PC-3 (cell line): ENCODE data around the gene SH3BGRL3. TPM values are rescaled to one million over a fixed set of nuclear protein-coding genes. Genes with fewer than 3 reads are reported as not detected.

Source experiments
- ATAC-seq: fragments of 200-7000 bp; cut with Tn5 transposase; 2 replicates; pipeline ENCODE4 v1.9.1; 2020; ENCODE audit warnings: mild to moderate bottlenecking, moderate library complexity
- BruUV-seq: library from RNA; stranded (reverse); fragments of 400-500 nt; replicated peaks from 2 replicates; lab custom pipeline; 2021; lab: Mats Ljungman, UMichigan
- CTCF ChIA-PET: fragments of 300-600 bp; sonication (Branson Sonifier 250); formaldehyde crosslinking; loops from one replicate; lab custom pipeline; 2022; ENCODE audit warnings: antibody characterized with exemption; lab: Charles Lee
- POLR2A ChIA-PET: fragments of 300-600 bp; sonication (Branson Sonifier 250); formaldehyde crosslinking; loops from one replicate; lab custom pipeline; 2022; ENCODE audit warnings: antibody characterized with exemption; ENCODE audit not compliant: unreplicated experiment; lab: Charles Lee
- DNase-seq: peaks from one replicate; pipeline ENCODE4 v3.0.0-alpha.2; 2015
- H2AFZ ChIP-seq: fragments of 300-600 bp; sonication (generic); 2 replicates; pipeline ENCODE4 v1.6.0; 2016; ENCODE audit warnings: antibody characterized with exemption, low read length
- H3F3A ChIP-seq: fragments of 300-600 bp; sonication (generic); one replicate; pipeline ENCODE4 v1.6.0; 2017; ENCODE audit warnings: antibody characterized with exemption, low read length, control low read depth, mild to moderate bottlenecking; ENCODE audit not compliant: unreplicated experiment
- H3K27ac ChIP-seq: fragments of 300-600 bp; sonication (generic); 2 replicates; pipeline ENCODE4 v1.5.1; 2016; ENCODE audit warnings: mild to moderate bottlenecking, low read length
- H3K27me3 ChIP-seq: fragments of 300-600 bp; sonication (generic); 2 replicates; pipeline ENCODE4 v1.6.1; 2016; ENCODE audit warnings: low read length, mixed read lengths
- H3K36me3 ChIP-seq: fragments of 300-600 bp; sonication (generic); 2 replicates; pipeline ENCODE4 v1.6.1; 2016; ENCODE audit warnings: low read depth, mixed run types, low read length, mixed read lengths
- H3K4me1 ChIP-seq: fragments of 300-600 bp; sonication (generic); 2 replicates; pipeline ENCODE4 v1.5.1; 2016; ENCODE audit warnings: low read length; ENCODE audit not compliant: insufficient read depth
- H3K4me2 ChIP-seq: fragments of 300-600 bp; sonication (generic); 2 replicates; pipeline ENCODE4 v1.6.0; 2016; ENCODE audit warnings: low read length
- H3K4me3 ChIP-seq: fragments of 300-600 bp; sonication (generic); 2 replicates; pipeline ENCODE4 v1.5.1; 2016; ENCODE audit warnings: mild to moderate bottlenecking, low read length, mixed read lengths
- H3K79me2 ChIP-seq: fragments of 300-600 bp; sonication (generic); 2 replicates; pipeline ENCODE4 v1.6.1; 2017; ENCODE audit warnings: low read length, mixed read lengths
- H3K9ac ChIP-seq: fragments of 300-600 bp; sonication (generic); 2 replicates; pipeline ENCODE4 v1.6.0; 2016; ENCODE audit warnings: mild to moderate bottlenecking, low read length
- H3K9me2 ChIP-seq: fragments of 300-600 bp; sonication (generic); replicated peaks from 2 replicates; pipeline ENCODE4 v1.6.1; 2016; ENCODE audit warnings: mixed run types, low read length, mixed read lengths
- H3K9me3 ChIP-seq: fragments of 300-600 bp; sonication (generic); 2 replicates; pipeline ENCODE4 v1.6.1; 2016; ENCODE audit warnings: low read length, mixed read lengths
- H4K20me1 ChIP-seq: fragments of 300-600 bp; sonication (generic); 2 replicates; pipeline ENCODE4 v1.6.1; 2016; ENCODE audit warnings: low read length, mixed read lengths
- CTCF ChIP-seq: fragments of 300-600 bp; sonication (generic); conservative IDR thresholded peaks from 2 replicates; pipeline ENCODE4 v1.5.1; 2017; ENCODE audit warnings: antibody characterized with exemption, low read depth, mild to moderate bottlenecking, low read length
- EZH2 ChIP-seq: fragments of 300-600 bp; sonication (generic); IDR thresholded peaks from one replicate; pipeline ENCODE4 v1.6.1; 2017; ENCODE audit warnings: antibody characterized with exemption, mild to moderate bottlenecking, low read length; ENCODE audit not compliant: unreplicated experiment
- EZH2phosphoT487 ChIP-seq: fragments of 300-600 bp; sonication (generic); IDR thresholded peaks from 2 replicates; pipeline ENCODE4 v1.6.1; 2018; ENCODE audit warnings: mild to moderate bottlenecking, antibody characterized with exemption, low read length, borderline replicate concordance
- intact Hi-C: fragments of 100-400 bp; cut with micrococcal nuclease; formaldehyde crosslinking; loops from 2 replicates; pipeline ENCODE4 v1.9.0; 2023
- total RNA-seq: library from RNA; depleted of rRNA; stranded (reverse); fragments of >200 nt; gene quantifications from 2 replicates; pipeline ENCODE4 v1.2.3, GENCODE V29; 2014

Gene SH3BGRL3
- total RNA-seq, 1 experiment from 2014 or later: 181 TPM

- Histone ChIP-seq H3K4me2 (no peak overlapping the region), H3K27ac (no peak overlapping the region), H2AFZ (no peak overlapping the region), H3K9ac (no peak overlapping the region), H3F3A (no peaks in the 10 kb centered on the region), H3K9me3 (no peaks in the 10 kb centered on the region), H3K36me3 (no peaks in the 10 kb centered on the region), H3K79me2 (no peaks in the 10 kb centered on the region), H3K4me1 (no peaks in the 10 kb centered on the region), H3K9me2 (no peaks in the 10 kb centered on the region), H3K4me3 (no peak overlapping the region), H3K27me3 (no peaks in the 10 kb centered on the region), H4K20me1 (no peaks in the 10 kb centered on the region)
- BruUV-seq: no TSS peak
- ATAC-seq (no peak), DNase-seq (no peak)
- no peak for TF ChIP-seq EZH2phosphoT487
- TF ChIP-seq EZH2: no peak
- no peak for TF ChIP-seq CTCF
- POLR2A ChIA-PET: interaction anchor here (0.6 kb wide), 1 partner anchor 35 kb away, joined by 4 read pairs; no protein-coding TSS in a partner anchor
- intact Hi-C loops: loop anchor here (1.0 to 5.0 kb wide), 6 partner anchors 18 to 152 kb away; partner anchors contain the start of genes CEP85 and ZNF593
- CTCF ChIA-PET: interaction anchor here (1.0 kb wide), 1 partner anchor 45 kb away, joined by 6 read pairs; no protein-coding TSS in a partner anchor
These were observed 41.0 kb downstream of the SH3BGRL3 start for GRCh38 chr1:26320896-26321295.

- H3K4me2 ChIP-seq: no peak overlapping the region
- H3K9ac ChIP-seq: no peak overlapping the region
- POLR2A ChIA-PET: no interaction called here
These were observed 41.6 kb downstream of the SH3BGRL3 start for GRCh38 chr1:26321315-26322041.

More at GRCh38 chr1:26321315-26322041, 41.6 kb downstream of the SH3BGRL3 start:
- Histone ChIP-seq H2AFZ (no peak overlapping the region), H3K27ac (no peak overlapping the region), H3K4me1 (no peaks in the 10 kb centered on the region), H3K4me3 (no peak overlapping the region), H3K79me2 (no peaks in the 10 kb centered on the region), H3K27me3 (no peaks in the 10 kb centered on the region), H3K9me2 (no peaks in the 10 kb centered on the region), H4K20me1 (no peaks in the 10 kb centered on the region), H3K36me3 (no peaks in the 10 kb centered on the region), H3F3A (no peaks in the 10 kb centered on the region), H3K9me3 (no peaks in the 10 kb centered on the region)
- DNase-seq (peak; percentile 92), ATAC-seq (peak; percentile 98)
- CTCF ChIA-PET: interaction anchor here (0.6 to 1.0 kb wide), 6 partner anchors 33 to 65 kb away, joined by 3 to 6 read pairs (median 4); partner anchors contain the start of gene SH3BGRL3
- no peak for TF ChIP-seq EZH2phosphoT487
- TF ChIP-seq EZH2: no peak
- TF ChIP-seq CTCF: peak; percentile 88
- no TSS peak for BruUV-seq
- intact Hi-C loops: loop anchor here (1.0 to 5.0 kb wide), 6 partner anchors 19 to 152 kb away; partner anchors contain the start of genes CEP85 and ZNF593
